Gastroesophageal sphincter (tissue), 3 donors: Measurements from ENCODE around the gene SKIC8.

Experiments
- CTCF ChIP-seq, 4 experiments: fragments of 200-600 bp in 2 of 4; fragments of 450-650 bp in 2 of 4; sonication (generic) in 1 of 4; IDR thresholded peaks; one replicate each; pipeline ENCODE4 v1.5.1; 2017 to 2019; ENCODE audit warnings: antibody characterized with exemption in 4 of 4, mild to moderate bottlenecking in 2 of 4, moderate library complexity in 2 of 4
- EP300 ChIP-seq: sonication (generic); formaldehyde crosslinking; IDR thresholded peaks from one replicate; pipeline ENCODE4 v1.6.1; 2017; ENCODE audit warnings: antibody characterized with exemption, mild to moderate bottlenecking
- POLR2A ChIP-seq, 2 donors: fragments of 450-650 bp; IDR thresholded peaks; one replicate each; pipeline ENCODE4 v1.6.1; 2017; ENCODE audit warnings: antibody characterized with exemption in 2 of 2, mild to moderate bottlenecking in 2 of 2, moderate library complexity in 1 of 2

GRCh38 chr15:78320183-78320582 lies 20.8 kb upstream of the SKIC8 start:
- TF ChIP-seq CTCF (IDR thresholded peaks at IDR 0.05) = no peak
- TF ChIP-seq POLR2A (IDR thresholded peaks at IDR 0.05) = no peak
- TF ChIP-seq EP300 = no peak
